ENCODE measurements around the gene ZRANB1.

- TF ChIP-seq CREM (IDR thresholded peaks at IDR 0.05) (no peak), CREM (CRISPR knock-in tag; IDR thresholded peaks at IDR 0.05) (no peak), ZBTB42 (CRISPR knock-in tag; IDR thresholded peaks at IDR 0.05) (no peak), CTCF (CRISPR knock-in tag; IDR thresholded peaks at IDR 0.05) (no peak), FOXA1 (IDR thresholded peaks at IDR 0.05) (no peak), FOXA1 (CRISPR knock-in tag; IDR thresholded peaks at IDR 0.05) (no peak), TCF7L2 (IDR thresholded peaks at IDR 0.05; ENCODE audit: low read depth, low read length) (no peak), POLR2A (IDR thresholded peaks at IDR 0.05; ENCODE audit: insufficient read depth in 1 of 2, low read depth in 2 of 2, low read length in 2 of 2) (no peak), DMAP1 (CRISPR knock-in tag; IDR thresholded peaks at IDR 0.05) (no peak), RNF219 (CRISPR knock-in tag; IDR thresholded peaks at IDR 0.05) (no peak), ZNF816 (CRISPR knock-in tag; IDR thresholded peaks at IDR 0.05; ENCODE audit: borderline replicate concordance) (no peak), ZZZ3 (CRISPR knock-in tag; IDR thresholded peaks at IDR 0.05; ENCODE audit: borderline replicate concordance) (no peak)
Measured at GRCh38 chr10:124966008-124966407, 24.1 kb downstream of the ZRANB1 start.

Data from HepG2 (cell line).